HG02678 (cell line): ENCODE measurements around the gene HOXD10.
A peak's percentile ranks its signal among the peaks of the same experiment; 100 is the strongest.

ENCODE experiments used
- ATAC-seq: cut with Tn5 transposase; IDR thresholded peaks from one replicate; pipeline ENCODE4 v1.9.1; 2021; ENCODE audit warnings: mild to moderate bottlenecking, moderate library complexity; ENCODE audit not compliant: unreplicated experiment

HOXD10 gene

GRCh38 chr2:176132205-176133171 lies 15.9 kb downstream of the HOXD10 start:
- ATAC-seq = no peak

GRCh38 chr2:176133389-176133788 lies 16.8 kb downstream of the HOXD10 start:
- no peak for ATAC-seq

- ATAC-seq = no peak
Measured at GRCh38 chr2:176134035-176134434, 17.5 kb downstream of the HOXD10 start.

- ATAC-seq = no peak
Measured at GRCh38 chr2:176135035-176135440, 18.5 kb downstream of the HOXD10 start.

GRCh38 chr2:176136374-176137251 lies 20.0 kb downstream of the HOXD10 start:
- no peak for ATAC-seq

GRCh38 chr2:176137252-176137580 lies 20.6 kb downstream of the HOXD10 start:
- ATAC-seq = no peak

- ATAC-seq = no peak
Measured at GRCh38 chr2:176137906-176138305, 21.3 kb downstream of the HOXD10 start.

GRCh38 chr2:176138526-176138922 lies 21.9 kb downstream of the HOXD10 start:
- ATAC-seq = no peak

- ATAC-seq = no peak
Measured at GRCh38 chr2:176138923-176139660, 22.5 kb downstream of the HOXD10 start.

GRCh38 chr2:176139661-176140512 lies 23.3 kb downstream of the HOXD10 start:
- no peak for ATAC-seq

- ATAC-seq = peak; percentile 93
Measured at GRCh38 chr2:176140513-176141317, 24.1 kb downstream of the HOXD10 start.

- no peak for ATAC-seq
Measured at GRCh38 chr2:176142281-176142680, 25.7 kb downstream of the HOXD10 start.

GRCh38 chr2:176145085-176145969 lies 28.7 kb downstream of the HOXD10 start:
- no peak for ATAC-seq

- ATAC-seq = no peak
Measured at GRCh38 chr2:176146101-176146500, 29.5 kb downstream of the HOXD10 start.

- ATAC-seq = no peak
Measured at GRCh38 chr2:176146645-176147044, 30.1 kb downstream of the HOXD10 start.

GRCh38 chr2:176147210-176147799 lies 30.7 kb downstream of the HOXD10 start:
- ATAC-seq = no peak

- no peak for ATAC-seq
Measured at GRCh38 chr2:176147800-176148496, 31.4 kb downstream of the HOXD10 start.
